ENCODE data around the gene LHPP. TPM values are rescaled to one million over a fixed set of nuclear protein-coding genes. Genes with fewer than 3 reads are reported as not detected.

The LHPP gene
- total RNA-seq, 1 donor from 2014 or later, result 22.9 TPM

DNA sequence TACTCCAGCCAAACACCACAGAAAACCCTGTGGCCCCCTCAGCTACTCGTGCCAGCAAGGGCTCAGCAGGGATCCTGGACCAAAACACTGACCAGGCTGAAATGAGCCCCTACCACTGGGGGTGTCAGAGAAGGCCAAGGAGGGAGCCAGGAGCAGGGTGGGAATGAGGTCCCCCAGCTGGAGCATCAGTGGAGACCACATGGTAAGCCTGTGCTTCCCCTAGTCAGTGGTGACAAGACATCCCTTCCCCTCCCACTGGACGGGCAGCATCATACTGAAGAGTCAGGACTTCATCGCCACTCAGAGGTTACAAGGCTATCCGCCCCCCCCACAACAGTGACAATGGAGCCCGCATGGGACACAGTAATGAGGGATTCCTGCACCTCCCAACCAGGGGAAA is 99.6 kb downstream of the LHPP start:
- intact Hi-C loops (cut with micrococcal nuclease), result no loop called here
- no peak for ATAC-seq (ENCODE audit: low read depth)
- ChIA-PET POLR2A (no interaction called here), CTCF (no interaction called here)
- Mint-ChIP-seq H3K4me3 (no peak overlapping the region), H3K9me3 (peaks cover 4% of the 10 kb centered on the region), H3K27ac (no peak overlapping the region), H3K36me3 (ENCODE audit: low read depth) (peaks cover 12% of the 10 kb centered on the region), H3K27me3 (no peaks in the 10 kb centered on the region), H3K4me1 (peaks cover 36% of the 10 kb centered on the region)
- TF ChIP-seq, protein P1, sequence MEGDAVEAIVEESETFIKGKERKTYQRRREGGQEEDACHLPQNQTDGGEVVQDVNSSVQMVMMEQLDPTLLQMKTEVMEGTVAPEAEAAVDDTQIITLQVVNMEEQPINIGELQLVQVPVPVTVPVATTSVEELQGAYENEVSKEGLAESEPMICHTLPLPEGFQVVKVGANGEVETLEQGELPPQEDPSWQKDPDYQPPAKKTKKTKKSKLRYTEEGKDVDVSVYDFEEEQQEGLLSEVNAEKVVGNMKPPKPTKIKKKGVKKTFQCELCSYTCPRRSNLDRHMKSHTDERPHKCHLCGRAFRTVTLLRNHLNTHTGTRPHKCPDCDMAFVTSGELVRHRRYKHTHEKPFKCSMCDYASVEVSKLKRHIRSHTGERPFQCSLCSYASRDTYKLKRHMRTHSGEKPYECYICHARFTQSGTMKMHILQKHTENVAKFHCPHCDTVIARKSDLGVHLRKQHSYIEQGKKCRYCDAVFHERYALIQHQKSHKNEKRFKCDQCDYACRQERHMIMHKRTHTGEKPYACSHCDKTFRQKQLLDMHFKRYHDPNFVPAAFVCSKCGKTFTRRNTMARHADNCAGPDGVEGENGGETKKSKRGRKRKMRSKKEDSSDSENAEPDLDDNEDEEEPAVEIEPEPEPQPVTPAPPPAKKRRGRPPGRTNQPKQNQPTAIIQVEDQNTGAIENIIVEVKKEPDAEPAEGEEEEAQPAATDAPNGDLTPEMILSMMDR (IDR thresholded peaks at IDR 0.05), result no peak
- DNase-seq, result no peak

DNA sequence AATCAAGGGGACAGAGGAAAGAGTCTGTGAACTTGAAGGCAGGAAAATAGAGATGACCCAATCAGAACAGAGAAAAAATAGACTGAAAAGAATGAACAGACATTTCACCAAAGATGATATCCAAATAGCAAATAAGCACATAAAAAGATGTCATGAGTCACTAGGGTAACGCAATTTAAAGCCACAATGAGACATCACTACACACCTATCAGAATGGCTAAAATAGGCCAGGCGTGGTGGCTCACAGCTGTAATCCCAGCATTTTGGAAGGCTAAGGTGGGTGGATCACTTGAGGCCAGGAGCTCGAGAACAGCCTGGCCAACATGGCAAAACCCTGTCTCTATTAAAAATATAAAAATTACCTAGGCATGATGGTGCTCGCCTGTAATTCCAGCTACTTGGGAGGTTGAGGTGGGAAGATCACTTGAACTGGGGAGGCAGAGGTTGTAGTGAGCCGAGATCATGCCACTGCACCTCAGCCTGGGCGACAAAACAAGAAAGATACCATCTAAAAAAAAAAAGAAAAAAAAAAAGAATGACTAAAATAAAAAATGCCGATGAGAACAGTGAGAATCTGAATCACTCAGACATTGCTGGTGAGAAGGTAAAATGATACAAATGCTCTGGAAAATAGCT is 100.9 kb downstream of the LHPP start:
- Mint-ChIP-seq H3K4me1 (peaks cover 41% of the 10 kb centered on the region), H3K4me3 (no peak overlapping the region), H3K27me3 (no peaks in the 10 kb centered on the region), H3K36me3 (ENCODE audit: low read depth) (peaks cover 8% of the 10 kb centered on the region), H3K9me3 (peaks cover 4% of the 10 kb centered on the region), H3K27ac (no peak overlapping the region)
- intact Hi-C loops (cut with micrococcal nuclease), result no loop called here
- POLR2A ChIA-PET, result no interaction called here
- TF ChIP-seq, protein P1 (IDR thresholded peaks at IDR 0.05), result no peak
- CTCF ChIA-PET, result no interaction called here
- DNase-seq (no peak), ATAC-seq (ENCODE audit: low read depth) (no peak)

DNA sequence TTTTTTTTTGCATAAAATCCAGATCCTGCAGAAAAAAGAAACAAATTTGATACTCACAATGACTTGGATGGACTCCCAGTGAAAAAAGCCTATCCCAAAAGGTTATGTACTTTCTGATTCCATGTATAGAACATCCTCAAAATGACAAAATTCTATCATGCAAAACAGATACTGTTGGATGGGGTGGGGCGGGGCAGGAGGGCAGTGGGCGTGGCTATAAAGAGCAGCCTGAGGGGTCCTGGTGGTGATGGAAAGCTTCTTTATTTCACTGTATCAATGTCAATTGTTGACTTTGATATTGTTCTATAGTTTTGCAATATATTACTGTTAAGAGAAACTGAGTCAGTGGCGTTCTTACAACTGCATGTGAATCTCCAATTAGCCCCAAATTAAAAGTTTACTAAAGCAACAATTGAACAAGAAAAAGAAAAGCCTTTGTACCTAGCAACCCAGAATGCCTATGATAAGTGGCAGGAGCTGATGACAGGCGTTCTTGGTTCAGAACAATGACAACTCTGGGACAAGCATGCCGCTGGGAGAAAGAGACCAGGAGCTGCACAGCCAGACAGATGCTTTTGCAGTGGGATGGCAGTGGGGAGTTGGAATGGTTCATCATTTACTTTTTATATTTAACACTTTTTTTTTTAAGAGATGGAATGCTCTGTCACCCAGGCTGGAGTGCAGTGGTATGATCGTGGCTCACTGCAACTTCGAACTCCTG is 101.9 kb downstream of the LHPP start:
- DNase-seq (no peak), ATAC-seq (ENCODE audit: low read depth) (no peak)
- TF ChIP-seq, protein P1 (IDR thresholded peaks at IDR 0.05), result no peak
- Mint-ChIP-seq H3K4me1 (peaks cover 38% of the 10 kb centered on the region), H3K36me3 (ENCODE audit: low read depth) (peaks cover 8% of the 10 kb centered on the region), H3K4me3 (no peak overlapping the region), H3K27ac (peak overlapping the region; percentile 53), H3K27me3 (no peaks in the 10 kb centered on the region), H3K9me3 (peaks cover 4% of the 10 kb centered on the region)
- intact Hi-C loops (cut with micrococcal nuclease), result loop anchor here (2.0 kb wide), 2 partner anchors 13 to 29 kb away; no protein-coding TSS in a partner anchor
- ChIA-PET CTCF (interaction anchor here (0.7 to 1.3 kb wide), 3 partner anchors 29 to 50 kb away, joined by 3 to 4 read pairs (median 3); no protein-coding TSS in a partner anchor), POLR2A (interaction anchor here (1.4 kb wide), 1 partner anchor 28 kb away, joined by 3 read pairs; no protein-coding TSS in a partner anchor)

DNA sequence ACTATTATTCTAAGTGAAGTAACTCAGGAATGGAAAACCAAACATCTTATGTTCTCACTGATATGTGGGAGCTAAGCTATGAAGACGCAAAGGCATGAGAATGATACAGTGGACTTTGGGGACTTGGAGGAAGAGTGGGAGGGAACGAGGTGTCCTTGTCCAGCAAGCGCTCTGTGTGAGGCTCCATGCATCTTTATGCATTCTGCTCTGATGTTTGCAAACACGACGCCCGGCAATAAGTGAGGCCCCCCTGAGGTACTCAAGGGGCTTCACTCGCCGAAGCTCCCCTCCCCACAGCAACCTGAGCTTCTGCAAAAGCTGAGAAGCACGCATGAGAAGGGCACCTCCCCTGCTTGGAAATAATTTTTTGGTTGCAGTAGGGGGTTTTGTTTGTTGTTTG is 103.3 kb downstream of the LHPP start:
- no peaks in the 10 kb centered on the region for H3K27me3 Mint-ChIP-seq
- CTCF ChIA-PET, result interaction anchor here (1.0 to 1.6 kb wide), 3 partner anchors 20 to 30 kb away, joined by 3 to 11 read pairs (median 4); no protein-coding TSS in a partner anchor
- no peak overlapping the region for H3K27ac Mint-ChIP-seq
- peaks cover 52% of the 10 kb centered on the region for H3K4me1 Mint-ChIP-seq
- H3K9me3 Mint-ChIP-seq, result peaks cover 4% of the 10 kb centered on the region
- no peak overlapping the region for H3K4me3 Mint-ChIP-seq
- POLR2A ChIA-PET, result interaction anchor here (1.4 kb wide), 1 partner anchor 30 kb away, joined by 3 read pairs; no protein-coding TSS in a partner anchor
- ATAC-seq (ENCODE audit: low read depth) (no peak), DNase-seq (no peak)
- TF ChIP-seq, protein P1 (IDR thresholded peaks at IDR 0.05), result no peak
- intact Hi-C loops (cut with micrococcal nuclease), result loop anchor here (2.0 kb wide), 2 partner anchors 14 to 30 kb away; no protein-coding TSS in a partner anchor
- peaks cover 8% of the 10 kb centered on the region for H3K36me3 Mint-ChIP-seq (ENCODE audit: low read depth)

Data from activated B cell treated with CpG ODN at 0.5 μM for 24 hours (primary cell).